ENCODE measurements around the gene WDR45. TPM values are rescaled to one million over a fixed set of nuclear protein-coding genes. Genes with fewer than 3 reads are reported as not detected.

The WDR45 gene
- total and polyA plus RNA-seq, 2 of the 13 experiments (the other 11 are each of a cell fraction or from before 2014, with no cell fraction given) = 16.4 to 65.5 TPM

DNA sequence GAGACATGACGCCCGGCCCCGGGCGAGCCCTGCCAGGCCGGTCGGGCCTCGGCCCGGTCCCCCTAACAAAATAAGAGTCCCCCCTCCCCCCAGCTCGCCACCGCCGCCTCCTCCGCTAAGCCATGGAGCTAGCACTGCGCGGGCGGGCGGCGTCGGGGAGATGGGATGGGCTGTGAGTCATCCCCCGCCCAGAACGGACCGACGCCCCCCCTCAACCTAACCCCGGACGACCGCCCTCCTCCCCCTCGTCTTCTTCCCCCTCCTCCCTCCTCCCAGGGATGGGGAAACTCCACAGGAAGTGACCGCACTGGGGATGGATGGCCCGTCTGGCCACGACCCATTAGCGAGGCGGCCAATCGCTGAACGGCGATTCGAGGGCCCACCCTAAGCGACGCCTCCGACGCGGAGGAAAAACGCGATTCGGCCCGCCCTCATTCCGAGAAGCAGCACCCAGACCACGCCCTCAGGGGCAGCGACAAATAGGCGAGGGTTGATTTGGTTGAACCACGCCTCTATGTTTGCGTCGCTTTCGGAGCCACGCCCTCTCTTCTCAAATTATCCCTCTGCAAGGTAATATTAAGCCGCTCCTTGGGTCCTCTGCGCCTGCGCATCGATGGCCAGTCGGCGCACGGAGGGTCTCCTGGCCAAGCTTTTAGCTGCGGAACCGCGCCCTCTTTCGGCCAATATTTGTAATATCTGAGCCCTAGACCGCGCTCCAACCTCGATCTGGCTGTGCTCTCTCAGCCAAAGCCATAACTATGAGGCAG is 36.3 kb downstream of the WDR45 start, which contains the start of gene TFE3 (continued):
- TF ChIP-seq, protein P1, sequence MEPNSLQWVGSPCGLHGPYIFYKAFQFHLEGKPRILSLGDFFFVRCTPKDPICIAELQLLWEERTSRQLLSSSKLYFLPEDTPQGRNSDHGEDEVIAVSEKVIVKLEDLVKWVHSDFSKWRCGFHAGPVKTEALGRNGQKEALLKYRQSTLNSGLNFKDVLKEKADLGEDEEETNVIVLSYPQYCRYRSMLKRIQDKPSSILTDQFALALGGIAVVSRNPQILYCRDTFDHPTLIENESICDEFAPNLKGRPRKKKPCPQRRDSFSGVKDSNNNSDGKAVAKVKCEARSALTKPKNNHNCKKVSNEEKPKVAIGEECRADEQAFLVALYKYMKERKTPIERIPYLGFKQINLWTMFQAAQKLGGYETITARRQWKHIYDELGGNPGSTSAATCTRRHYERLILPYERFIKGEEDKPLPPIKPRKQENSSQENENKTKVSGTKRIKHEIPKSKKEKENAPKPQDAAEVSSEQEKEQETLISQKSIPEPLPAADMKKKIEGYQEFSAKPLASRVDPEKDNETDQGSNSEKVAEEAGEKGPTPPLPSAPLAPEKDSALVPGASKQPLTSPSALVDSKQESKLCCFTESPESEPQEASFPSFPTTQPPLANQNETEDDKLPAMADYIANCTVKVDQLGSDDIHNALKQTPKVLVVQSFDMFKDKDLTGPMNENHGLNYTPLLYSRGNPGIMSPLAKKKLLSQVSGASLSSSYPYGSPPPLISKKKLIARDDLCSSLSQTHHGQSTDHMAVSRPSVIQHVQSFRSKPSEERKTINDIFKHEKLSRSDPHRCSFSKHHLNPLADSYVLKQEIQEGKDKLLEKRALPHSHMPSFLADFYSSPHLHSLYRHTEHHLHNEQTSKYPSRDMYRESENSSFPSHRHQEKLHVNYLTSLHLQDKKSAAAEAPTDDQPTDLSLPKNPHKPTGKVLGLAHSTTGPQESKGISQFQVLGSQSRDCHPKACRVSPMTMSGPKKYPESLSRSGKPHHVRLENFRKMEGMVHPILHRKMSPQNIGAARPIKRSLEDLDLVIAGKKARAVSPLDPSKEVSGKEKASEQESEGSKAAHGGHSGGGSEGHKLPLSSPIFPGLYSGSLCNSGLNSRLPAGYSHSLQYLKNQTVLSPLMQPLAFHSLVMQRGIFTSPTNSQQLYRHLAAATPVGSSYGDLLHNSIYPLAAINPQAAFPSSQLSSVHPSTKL (CRISPR knock-in tag; IDR thresholded peaks at IDR 0.05) = peak; percentile 16; the same call in 1 of the 2 replicates
- TF ChIP-seq SOX6 (IDR thresholded peaks at IDR 0.05) = no peak
- TF ChIP-seq SOX6 (CRISPR knock-in tag; IDR thresholded peaks at IDR 0.05) = peak; percentile 30; the same call in 1 of the 2 replicates
- TF ChIP-seq, protein P2, sequence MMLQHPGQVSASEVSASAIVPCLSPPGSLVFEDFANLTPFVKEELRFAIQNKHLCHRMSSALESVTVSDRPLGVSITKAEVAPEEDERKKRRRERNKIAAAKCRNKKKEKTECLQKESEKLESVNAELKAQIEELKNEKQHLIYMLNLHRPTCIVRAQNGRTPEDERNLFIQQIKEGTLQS (CRISPR knock-in tag; IDR thresholded peaks at IDR 0.05) = peak; percentile 66; the same call in 1 of the 2 replicates
- TF ChIP-seq XRCC5 (optimal IDR thresholded peaks at IDR 0.05; ENCODE audit: low read length) = peak; percentile 55
- TF ChIP-seq, protein P3, sequence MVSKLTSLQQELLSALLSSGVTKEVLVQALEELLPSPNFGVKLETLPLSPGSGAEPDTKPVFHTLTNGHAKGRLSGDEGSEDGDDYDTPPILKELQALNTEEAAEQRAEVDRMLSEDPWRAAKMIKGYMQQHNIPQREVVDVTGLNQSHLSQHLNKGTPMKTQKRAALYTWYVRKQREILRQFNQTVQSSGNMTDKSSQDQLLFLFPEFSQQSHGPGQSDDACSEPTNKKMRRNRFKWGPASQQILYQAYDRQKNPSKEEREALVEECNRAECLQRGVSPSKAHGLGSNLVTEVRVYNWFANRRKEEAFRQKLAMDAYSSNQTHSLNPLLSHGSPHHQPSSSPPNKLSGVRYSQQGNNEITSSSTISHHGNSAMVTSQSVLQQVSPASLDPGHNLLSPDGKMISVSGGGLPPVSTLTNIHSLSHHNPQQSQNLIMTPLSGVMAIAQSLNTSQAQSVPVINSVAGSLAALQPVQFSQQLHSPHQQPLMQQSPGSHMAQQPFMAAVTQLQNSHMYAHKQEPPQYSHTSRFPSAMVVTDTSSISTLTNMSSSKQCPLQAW (CRISPR knock-in tag; IDR thresholded peaks at IDR 0.05) = peak; percentile 75
- 0 out of 2 replicates have a peak, but pooled peaks have one; percentile 40 for TF ChIP-seq GFI1 (CRISPR knock-in tag; IDR thresholded peaks at IDR 0.05; ENCODE audit: borderline replicate concordance)
- TF ChIP-seq PRPF4 (IDR thresholded peaks at IDR 0.05; ENCODE audit: low read depth, low read length, poor library complexity, severe bottlenecking) = no peak
- peak; percentile 53; the same call in 1 of the 2 replicates for TF ChIP-seq PHF8 (CRISPR knock-in tag; IDR thresholded peaks at IDR 0.05)
- TF ChIP-seq SALL1 (CRISPR knock-in tag; IDR thresholded peaks at IDR 0.05) = peak; percentile 67; the same call in 1 of the 2 replicates
- no peak for TF ChIP-seq SP1 (IDR thresholded peaks at IDR 0.05)
- peak; percentile 60 for TF ChIP-seq SP1 (CRISPR knock-in tag; IDR thresholded peaks at IDR 0.05)
- no peak for TF ChIP-seq TBX3 (IDR thresholded peaks at IDR 0.05; ENCODE audit: borderline replicate concordance)
- TF ChIP-seq ZNF746 (CRISPR knock-in tag; IDR thresholded peaks at IDR 0.05) = peak; percentile 48; the same call in 1 of the 2 replicates
- peak; percentile 38 for TF ChIP-seq HNRNPK (IDR thresholded peaks at IDR 0.05; ENCODE audit: low read depth, low read length, poor library complexity, severe bottlenecking)
- no peak for TF ChIP-seq ZNF33B (CRISPR knock-in tag; IDR thresholded peaks at IDR 0.05)
- TF ChIP-seq NFYC (CRISPR knock-in tag; IDR thresholded peaks at IDR 0.05) = peak; percentile 72
- TF ChIP-seq STAG1 (CRISPR knock-in tag; IDR thresholded peaks at IDR 0.05) = peak; percentile 58
- TF ChIP-seq AGO2 (optimal IDR thresholded peaks at IDR 0.05; ENCODE audit: low read depth, low read length) = peak; percentile 39
- TF ChIP-seq, protein P4, sequence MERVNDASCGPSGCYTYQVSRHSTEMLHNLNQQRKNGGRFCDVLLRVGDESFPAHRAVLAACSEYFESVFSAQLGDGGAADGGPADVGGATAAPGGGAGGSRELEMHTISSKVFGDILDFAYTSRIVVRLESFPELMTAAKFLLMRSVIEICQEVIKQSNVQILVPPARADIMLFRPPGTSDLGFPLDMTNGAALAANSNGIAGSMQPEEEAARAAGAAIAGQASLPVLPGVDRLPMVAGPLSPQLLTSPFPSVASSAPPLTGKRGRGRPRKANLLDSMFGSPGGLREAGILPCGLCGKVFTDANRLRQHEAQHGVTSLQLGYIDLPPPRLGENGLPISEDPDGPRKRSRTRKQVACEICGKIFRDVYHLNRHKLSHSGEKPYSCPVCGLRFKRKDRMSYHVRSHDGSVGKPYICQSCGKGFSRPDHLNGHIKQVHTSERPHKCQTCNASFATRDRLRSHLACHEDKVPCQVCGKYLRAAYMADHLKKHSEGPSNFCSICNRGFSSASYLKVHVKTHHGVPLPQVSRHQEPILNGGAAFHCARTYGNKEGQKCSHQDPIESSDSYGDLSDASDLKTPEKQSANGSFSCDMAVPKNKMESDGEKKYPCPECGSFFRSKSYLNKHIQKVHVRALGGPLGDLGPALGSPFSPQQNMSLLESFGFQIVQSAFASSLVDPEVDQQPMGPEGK (CRISPR knock-in tag; IDR thresholded peaks at IDR 0.05) = peak; percentile 58
- peak; percentile 92 for TF ChIP-seq FOSL2 (CRISPR knock-in tag; IDR thresholded peaks at IDR 0.05)
